HUES64 (cell line): Measurements from ENCODE around the gene OR7A10. TPM values are rescaled to one million over a fixed set of nuclear protein-coding genes. Genes with fewer than 3 reads are reported as not detected.

Experiments
- H3K27ac ChIP-seq: 2 replicates; pipeline ENCODE4 v1.7.0; 2013; ENCODE audit warnings: low read depth, low read length, inconsistent platforms
- H3K27me3 ChIP-seq: 2 replicates; pipeline ENCODE4 v1.6.1; 2013; ENCODE audit warnings: mild to moderate bottlenecking, low read length; ENCODE audit not compliant: insufficient read depth
- H3K36me3 ChIP-seq: 2 replicates; pipeline ENCODE4 v1.6.1; 2013; ENCODE audit warnings: mild to moderate bottlenecking, low read length; ENCODE audit not compliant: insufficient read depth
- H3K4me1 ChIP-seq: 2 replicates; pipeline ENCODE4 v1.6.1; 2013; ENCODE audit warnings: mild to moderate bottlenecking, low read length, moderate library complexity; ENCODE audit not compliant: insufficient read depth
- H3K4me3 ChIP-seq: 2 replicates; pipeline ENCODE4 v1.5.1; 2013; ENCODE audit warnings: mild to moderate bottlenecking, low read length, moderate library complexity
- H3K9ac ChIP-seq: 2 replicates; pipeline ENCODE4 v1.6.1; 2013; ENCODE audit warnings: mild to moderate bottlenecking, low read depth, low read length
- H3K9me3 ChIP-seq: 2 replicates; pipeline ENCODE4 v1.6.1; 2013; ENCODE audit warnings: low read depth, low read length; ENCODE audit not compliant: insufficient read depth
- WGBS: fragments of 150-250, 120-280 bp; methylation state at CpG from one replicate; pipeline ENCODE4 v1.1.7; 2013; ENCODE audit warnings: missing lambda C conversion rate; 5-methylcytosine and 5-hydroxymethylcytosine counted together
- polyA plus RNA-seq, 2 experiments: library from polyadenylated mRNA; stranded (reverse); fragments of 50-300 nt; gene quantifications; one replicate each; pipeline ENCODE4 v1.2.3, GENCODE V29; 2013

The OR7A10 gene
- polyA plus RNA-seq (2013, experiment 1 of 2), result not detected
- polyA plus RNA-seq (2013, experiment 2 of 2), result not detected

- Histone ChIP-seq H3K36me3 (no peaks in the 10 kb centered on the region), H3K9ac (no peak within 1 kb of the TSS), H3K27me3 (no peaks in the 10 kb centered on the region), H3K4me1 (no peaks in the 10 kb centered on the region), H3K9me3 (peaks cover 82% of the 10 kb centered on the region), H3K4me3 (no peak within 1 kb of the TSS), H3K27ac (no peak within 1 kb of the TSS)
- WGBS, result 78% methylated on average over 4 of the region's 5 CpGs
Measured at GRCh38 chr19:14848822-14849221, at the start of gene OR7A10. OR7A10 (minus strand) TSS chr19:14848922; CDS start chr19:14841877, 7,045 bp downstream.

GRCh38 chr19:14890643-14891379 is 42.1 kb upstream of the OR7A10 start:
- H3K9ac ChIP-seq, result no peak overlapping the region
- WGBS, result 70% methylated on average over 10 of the region's 10 CpGs
- H3K4me3 ChIP-seq, result no peak overlapping the region
- H3K9me3 ChIP-seq, result peaks cover 84% of the 10 kb centered on the region
- H3K27me3 ChIP-seq, result no peaks in the 10 kb centered on the region
- H3K36me3 ChIP-seq, result no peaks in the 10 kb centered on the region
- H3K27ac ChIP-seq, result no peak overlapping the region
- no peaks in the 10 kb centered on the region for H3K4me1 ChIP-seq

GRCh38 chr19:14889994-14890642 is 41.4 kb upstream of the OR7A10 start:
- Histone ChIP-seq H3K27ac (no peak overlapping the region), H3K27me3 (no peaks in the 10 kb centered on the region), H3K9ac (no peak overlapping the region), H3K9me3 (peaks cover 79% of the 10 kb centered on the region), H3K4me1 (no peaks in the 10 kb centered on the region), H3K36me3 (no peaks in the 10 kb centered on the region), H3K4me3 (no peak overlapping the region)
- 63% methylated on average over 3 of the region's 3 CpGs for WGBS

- Histone ChIP-seq H3K9me3 (peaks cover 79% of the 10 kb centered on the region), H3K4me3 (no peak within 1 kb of the TSS), H3K27ac (no peak within 1 kb of the TSS), H3K27me3 (no peaks in the 10 kb centered on the region), H3K36me3 (no peaks in the 10 kb centered on the region), H3K9ac (no peak within 1 kb of the TSS), H3K4me1 (no peaks in the 10 kb centered on the region)
- 17% methylated on average over 3 of the region's 4 CpGs for WGBS
Measured at GRCh38 chr19:14886032-14886431, 37.3 kb upstream of the OR7A10 start, which contains the start of gene OR7A17. OR7A17 (minus strand) TSS chr19:14886132; CDS start chr19:14881355, 4,777 bp downstream.

GRCh38 chr19:14871619-14872230 is 23.0 kb upstream of the OR7A10 start:
- H3K4me3 ChIP-seq, result no peak overlapping the region
- H3K9me3 ChIP-seq, result peaks cover 73% of the 10 kb centered on the region
- H3K4me1 ChIP-seq, result no peaks in the 10 kb centered on the region
- no peaks in the 10 kb centered on the region for H3K36me3 ChIP-seq
- WGBS, result 92% methylated on average over 2 of the region's 4 CpGs
- H3K27ac ChIP-seq, result no peak overlapping the region
- no peak overlapping the region for H3K9ac ChIP-seq
- no peaks in the 10 kb centered on the region for H3K27me3 ChIP-seq

GRCh38 chr19:14868497-14868896 is 19.8 kb upstream of the OR7A10 start:
- no peak overlapping the region for H3K9ac ChIP-seq

GRCh38 chr19:14843578-14843977 is 5.1 kb downstream of the OR7A10 start:
- no peaks in the 10 kb centered on the region for H3K27me3 ChIP-seq
- 76% methylated on average over 5 of the region's 6 CpGs for WGBS
- no peak overlapping the region for H3K9ac ChIP-seq
- H3K27ac ChIP-seq, result no peak overlapping the region
- H3K4me1 ChIP-seq, result no peaks in the 10 kb centered on the region
- H3K36me3 ChIP-seq, result no peaks in the 10 kb centered on the region
- H3K4me3 ChIP-seq, result no peak overlapping the region
- peaks cover 83% of the 10 kb centered on the region for H3K9me3 ChIP-seq

More at GRCh38 chr19:14868497-14868896, 19.8 kb upstream of the OR7A10 start:
- peaks cover 79% of the 10 kb centered on the region for H3K9me3 ChIP-seq
- H3K4me3 ChIP-seq, result no peak overlapping the region
- no peak overlapping the region for H3K27ac ChIP-seq
- no peaks in the 10 kb centered on the region for H3K4me1 ChIP-seq
- no peaks in the 10 kb centered on the region for H3K36me3 ChIP-seq
- WGBS, result 72% methylated on average over 5 of the region's 5 CpGs
- H3K27me3 ChIP-seq, result no peaks in the 10 kb centered on the region

- WGBS, result 53% methylated on average over 2 of the region's 2 CpGs
- Histone ChIP-seq H3K36me3 (no peaks in the 10 kb centered on the region), H3K9ac (no peak overlapping the region), H3K27ac (no peak overlapping the region), H3K9me3 (peaks cover 80% of the 10 kb centered on the region), H3K4me3 (no peak overlapping the region), H3K4me1 (no peaks in the 10 kb centered on the region), H3K27me3 (no peaks in the 10 kb centered on the region)
Measured at GRCh38 chr19:14843169-14843568, 5.6 kb downstream of the OR7A10 start.

GRCh38 chr19:14840206-14840605 is 8.5 kb downstream of the OR7A10 start:
- no peak overlapping the region for H3K9ac ChIP-seq
- no peak overlapping the region for H3K27ac ChIP-seq
- H3K27me3 ChIP-seq, result no peaks in the 10 kb centered on the region
- H3K9me3 ChIP-seq, result peaks cover 84% of the 10 kb centered on the region
- 14% methylated on average over 1 of the region's 1 CpG for WGBS
- no peak overlapping the region for H3K4me3 ChIP-seq
- H3K4me1 ChIP-seq, result no peaks in the 10 kb centered on the region
- no peaks in the 10 kb centered on the region for H3K36me3 ChIP-seq

- Histone ChIP-seq H3K4me3 (no peak overlapping the region), H3K9me3 (peaks cover 86% of the 10 kb centered on the region), H3K27ac (no peak overlapping the region), H3K27me3 (no peaks in the 10 kb centered on the region), H3K36me3 (no peaks in the 10 kb centered on the region), H3K4me1 (no peaks in the 10 kb centered on the region), H3K9ac (no peak overlapping the region)
- 43% methylated on average over 4 of the region's 4 CpGs for WGBS
Measured at GRCh38 chr19:14837391-14837790, 11.3 kb downstream of the OR7A10 start.

- Histone ChIP-seq H3K4me1 (no peaks in the 10 kb centered on the region), H3K27me3 (no peaks in the 10 kb centered on the region)
- WGBS, result 63% methylated on average over 1 of the region's 1 CpG
Measured at GRCh38 chr19:14835011-14835410, 13.7 kb downstream of the OR7A10 start, which contains the start of the genes OR7A5 and OR7C1. OR7A5 (minus strand) TSS chr19:14835185; CDS start chr19:14828241, 6,944 bp downstream. OR7C1 (minus strand) TSS chr19:14835185; CDS start chr19:14800136, 35,049 bp downstream.

More at GRCh38 chr19:14835011-14835410, 13.7 kb downstream of the OR7A10 start, which contains the start of the genes OR7A5 and OR7C1:
- Histone ChIP-seq H3K9me3 (peaks cover 81% of the 10 kb centered on the region), H3K27ac (no peak within 1 kb of the TSS), H3K4me3 (no peak within 1 kb of the TSS), H3K9ac (no peak within 1 kb of the TSS), H3K36me3 (no peaks in the 10 kb centered on the region)
